ENCODE results near the gene RAPGEF4. TPM values are rescaled to one million over a fixed set of nuclear protein-coding genes. Genes with fewer than 3 reads are reported as not detected.

Gene RAPGEF4
- total RNA-seq, 1 experiment from 2014 or later = 0.59 TPM

DNA sequence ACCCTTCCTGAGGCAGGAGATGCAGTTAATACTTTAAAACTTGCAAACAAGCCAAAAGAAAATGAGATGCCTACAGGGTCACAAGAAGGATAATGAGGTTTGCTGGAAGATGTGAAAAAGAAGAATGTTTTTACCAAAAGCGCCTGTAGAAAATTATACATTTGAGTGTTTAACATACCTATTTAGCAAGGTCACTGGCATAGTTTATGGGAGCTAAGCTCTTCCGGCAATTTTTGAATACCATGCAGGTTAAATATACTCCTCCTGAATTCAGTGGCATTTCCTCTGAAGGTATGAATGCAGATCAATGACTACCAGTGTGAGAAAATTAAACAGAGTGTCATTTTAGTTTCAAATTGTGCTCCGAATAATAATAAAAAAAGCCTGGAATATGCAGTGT is 318.8 kb downstream of the RAPGEF4 start:
- Histone ChIP-seq H3K9me2 (ENCODE audit: insufficient read depth) (no peaks in the 10 kb centered on the region), H2AFZ (ENCODE audit: low read depth, low read length, poor library complexity, severe bottlenecking) (no peak overlapping the region), H3K4me3 (replicated peaks in 1 of 2; ENCODE audit: low read depth in 1 of 2, low read length in 2 of 2) (no peak overlapping the region), H3K36me3 (ENCODE audit: control insufficient read depth in 1 of 2, insufficient read depth in 2 of 2, low read length in 2 of 2) (no peaks in the 10 kb centered on the region), H3K79me2 (ENCODE audit: insufficient read depth, low read length) (no peaks in the 10 kb centered on the region), H3K27ac (ENCODE audit: low read depth, low read length) (no peak overlapping the region), H3K27me3 (ENCODE audit: insufficient read depth, low read length) (peaks cover 6% of the 10 kb centered on the region; the same call in 1 of the 2 replicates), H3K4me2 (ENCODE audit: low read length) (no peak overlapping the region), H4K20me1 (ENCODE audit: insufficient read depth) (no peaks in the 10 kb centered on the region), H3K9me3 (ENCODE audit: control insufficient read depth in 1 of 2, insufficient read depth in 1 of 2, low read depth in 1 of 2, low read length in 2 of 2) (no peaks in the 10 kb centered on the region), H3K4me1 (ENCODE audit: control insufficient read depth in 1 of 2, insufficient read depth in 2 of 2, low read length in 2 of 2) (peaks cover 10 to 22% of the 10 kb centered on the region in 2 experiments), H3K9ac (ENCODE audit: low read length) (no peak overlapping the region)
- no TSS peak for BruUV-seq (replicated peaks)
- RAD21 ChIA-PET (ENCODE audit: low non-redundant PET in 1 of 2, low total read pairs in 2 of 2, uncharacterized antibody in 2 of 2, unreplicated experiment in 2 of 2) = no interaction called here
- DNase-seq (ENCODE audit: low read depth, low spot score) (no peak), ATAC-seq (no peak)
- CTCF ChIA-PET = no interaction called here
- POLR2A ChIA-PET = no interaction called here
- intact Hi-C loops (cut with micrococcal nuclease) = no loop called here
- TF ChIP-seq ELF1 (IDR thresholded peaks at IDR 0.05; ENCODE audit: borderline replicate concordance, low read depth) (no peak), CEBPB (IDR thresholded peaks at IDR 0.05; ENCODE audit: low read depth) (no peak), EZH2phosphoT487 (IDR thresholded peaks at IDR 0.05; ENCODE audit: borderline replicate concordance) (no peak), FOSL1 (IDR thresholded peaks at IDR 0.05; ENCODE audit: low read depth) (no peak), JUND (IDR thresholded peaks at IDR 0.05) (no peak), YY1 (IDR thresholded peaks at IDR 0.05; ENCODE audit: extremely low read depth, insufficient replicate concordance, low read depth, low read length) (no peak), CBX3 (IDR thresholded peaks at IDR 0.05; ENCODE audit: low read depth) (no peak), TCF7L2 (IDR thresholded peaks at IDR 0.05; ENCODE audit: borderline replicate concordance, extremely low read depth, insufficient read depth, insufficient read length) (no peak), POLR2AphosphoS5 (IDR thresholded peaks at IDR 0.05; ENCODE audit: low read depth, low read length) (no peak), SIN3A (IDR thresholded peaks at IDR 0.05; ENCODE audit: low read depth) (no peak), EGR1 (IDR thresholded peaks at IDR 0.05; ENCODE audit: low read depth) (no peak), SRF (IDR thresholded peaks at IDR 0.05; ENCODE audit: low read depth) (no peak)
- TF ChIP-seq, protein P1, sequence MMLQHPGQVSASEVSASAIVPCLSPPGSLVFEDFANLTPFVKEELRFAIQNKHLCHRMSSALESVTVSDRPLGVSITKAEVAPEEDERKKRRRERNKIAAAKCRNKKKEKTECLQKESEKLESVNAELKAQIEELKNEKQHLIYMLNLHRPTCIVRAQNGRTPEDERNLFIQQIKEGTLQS (IDR thresholded peaks at IDR 0.05) = no peak
- TF ChIP-seq, protein P2, sequence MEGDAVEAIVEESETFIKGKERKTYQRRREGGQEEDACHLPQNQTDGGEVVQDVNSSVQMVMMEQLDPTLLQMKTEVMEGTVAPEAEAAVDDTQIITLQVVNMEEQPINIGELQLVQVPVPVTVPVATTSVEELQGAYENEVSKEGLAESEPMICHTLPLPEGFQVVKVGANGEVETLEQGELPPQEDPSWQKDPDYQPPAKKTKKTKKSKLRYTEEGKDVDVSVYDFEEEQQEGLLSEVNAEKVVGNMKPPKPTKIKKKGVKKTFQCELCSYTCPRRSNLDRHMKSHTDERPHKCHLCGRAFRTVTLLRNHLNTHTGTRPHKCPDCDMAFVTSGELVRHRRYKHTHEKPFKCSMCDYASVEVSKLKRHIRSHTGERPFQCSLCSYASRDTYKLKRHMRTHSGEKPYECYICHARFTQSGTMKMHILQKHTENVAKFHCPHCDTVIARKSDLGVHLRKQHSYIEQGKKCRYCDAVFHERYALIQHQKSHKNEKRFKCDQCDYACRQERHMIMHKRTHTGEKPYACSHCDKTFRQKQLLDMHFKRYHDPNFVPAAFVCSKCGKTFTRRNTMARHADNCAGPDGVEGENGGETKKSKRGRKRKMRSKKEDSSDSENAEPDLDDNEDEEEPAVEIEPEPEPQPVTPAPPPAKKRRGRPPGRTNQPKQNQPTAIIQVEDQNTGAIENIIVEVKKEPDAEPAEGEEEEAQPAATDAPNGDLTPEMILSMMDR (IDR thresholded peaks at IDR 0.05 in 2 of 3, conservative IDR thresholded peaks at IDR 0.05 in 1 of 3; ENCODE audit: borderline replicate concordance in 1 of 3, insufficient read depth in 1 of 3, low read depth in 2 of 3, low read length in 2 of 3) = no peak
